GM23338 (cell line): ENCODE measurements around the gene PEX13. TPM values are rescaled to one million over a fixed set of nuclear protein-coding genes. Genes with fewer than 3 reads are reported as not detected.

Experiments used
- ATAC-seq: fragments of 200-7000 bp; cut with Tn5 transposase; 3 replicates; pipeline ENCODE4 v1.9.1; 2020
- DNase-seq: peaks from one replicate; pipeline ENCODE4 v3.0.0-alpha.2; 2015; ENCODE audit warnings: low spot score
- H2AFZ ChIP-seq: fragments of 200-600 bp; sonication (generic); 2 replicates; pipeline ENCODE4 v1.8.0; 2016; ENCODE audit warnings: antibody characterized with exemption, mild to moderate bottlenecking, moderate library complexity
- H3F3A ChIP-seq: fragments of 200-600 bp; sonication (generic); replicated peaks from 2 replicates; pipeline ENCODE4 v1.8.0; 2017; ENCODE audit warnings: antibody characterized with exemption, mixed run types, low read depth
- H3K27ac ChIP-seq: fragments of 200-600 bp; sonication (generic); 2 replicates; pipeline ENCODE4 v1.6.1; 2016; ENCODE audit warnings: low read depth
- H3K27me3 ChIP-seq: fragments of 200-600 bp; sonication (generic); 2 replicates; pipeline ENCODE4 v1.8.0; 2016; ENCODE audit warnings: mild to moderate bottlenecking, mixed run types, moderate library complexity; ENCODE audit not compliant: insufficient read depth
- H3K36me3 ChIP-seq: fragments of 200-600 bp; sonication (generic); 2 replicates; pipeline ENCODE4 v1.8.0; 2016; ENCODE audit warnings: mild to moderate bottlenecking; ENCODE audit not compliant: insufficient read depth
- H3K4me1 ChIP-seq: fragments of 200-600 bp; sonication (generic); 2 replicates; pipeline ENCODE4 v1.8.0; 2016; ENCODE audit warnings: mild to moderate bottlenecking, moderate library complexity; ENCODE audit not compliant: insufficient read depth
- H3K4me2 ChIP-seq: fragments of 200-600 bp; sonication (generic); 2 replicates; pipeline ENCODE4 v1.7.1; 2017; ENCODE audit warnings: mixed run types
- H3K4me3 ChIP-seq: fragments of 200-600 bp; sonication (generic); 2 replicates; pipeline ENCODE4 v1.6.1; 2016; ENCODE audit warnings: mixed run types
- H3K79me2 ChIP-seq: fragments of 200-600 bp; sonication (generic); replicated peaks from 2 replicates; pipeline ENCODE4 v1.8.0; 2017; ENCODE audit warnings: mild to moderate bottlenecking; ENCODE audit not compliant: insufficient read depth
- H3K9me2 ChIP-seq: fragments of 200-600 bp; sonication (generic); 2 replicates; pipeline ENCODE4 v1.8.0; 2017; ENCODE audit not compliant: insufficient read depth
- H4K20me1 ChIP-seq: fragments of 200-600 bp; sonication (generic); replicated peaks from 2 replicates; pipeline ENCODE4 v1.8.0; 2017; ENCODE audit warnings: mild to moderate bottlenecking; ENCODE audit not compliant: insufficient read depth
- H3K27ac Mint-ChIP-seq: 2 replicates; pipeline ENCODE4 v1.8.0; 2020; ENCODE audit warnings: inconsistent platforms, mild to moderate bottlenecking, moderate library complexity, mixed read lengths
- H3K27me3 Mint-ChIP-seq: 3 replicates; pipeline ENCODE4 v1.8.0; 2022; ENCODE audit warnings: low read depth, mild to moderate bottlenecking, moderate library complexity, mixed read lengths, inconsistent platforms; ENCODE audit not compliant: insufficient read depth, poor library complexity
- H3K36me3 Mint-ChIP-seq: 3 replicates; pipeline ENCODE4 v1.8.0; 2021; ENCODE audit warnings: low read depth, mild to moderate bottlenecking, inconsistent platforms, moderate library complexity, mixed read lengths
- H3K4me1 Mint-ChIP-seq: 3 replicates; pipeline ENCODE4 v1.8.0; 2020; ENCODE audit warnings: mild to moderate bottlenecking, inconsistent platforms, mixed read lengths
- H3K4me3 Mint-ChIP-seq: 3 replicates; pipeline ENCODE4 v1.8.0; 2021; ENCODE audit warnings: moderate library complexity, mild to moderate bottlenecking, inconsistent platforms, mixed read lengths
- H3K9me3 Mint-ChIP-seq: 3 replicates; pipeline ENCODE4 v1.8.0; 2020; ENCODE audit warnings: moderate library complexity, mild to moderate bottlenecking, inconsistent platforms, mixed read lengths
- CREB1 ChIP-seq: fragments of 250-450 bp; sonication (Bioruptor Pico); IDR thresholded peaks from 2 replicates; pipeline ENCODE4 v1.5.0; 2020; ENCODE audit warnings: low read depth, mild to moderate bottlenecking, moderate library complexity
- EZH2 ChIP-seq: fragments of 200-600 bp; sonication (generic); IDR thresholded peaks from one replicate; pipeline ENCODE4 v1.8.0; 2017; ENCODE audit warnings: antibody characterized with exemption, mild to moderate bottlenecking, low read depth; ENCODE audit not compliant: unreplicated experiment
- EZH2phosphoT487 ChIP-seq: fragments of 200-600 bp; sonication (generic); IDR thresholded peaks from one replicate; pipeline ENCODE4 v1.8.1; 2018; ENCODE audit warnings: antibody characterized with exemption; ENCODE audit not compliant: unreplicated experiment
- NANOG ChIP-seq: IDR thresholded peaks from 2 replicates; pipeline ENCODE4 v1.6.1; 2016; ENCODE audit warnings: antibody characterized with exemption, borderline replicate concordance
- POLR2AphosphoS5 ChIP-seq: IDR thresholded peaks from 2 replicates; pipeline ENCODE4 v1.6.1; 2016; ENCODE audit warnings: antibody characterized with exemption, low read depth
- STAT1 ChIP-seq: IDR thresholded peaks from one replicate; pipeline ENCODE4 v1.6.1; 2016; ENCODE audit warnings: antibody characterized with exemption; ENCODE audit not compliant: unreplicated experiment
- polyA plus RNA-seq: library from polyadenylated mRNA; unstranded; fragments of >200 nt; fragmentation: Nextera tagmentation; extraction: Ambion mirVana; gene quantifications from 2 replicates; pipeline ENCODE4 v1.2.1, GENCODE V29; 2016
- total RNA-seq: library from RNA; depleted of rRNA; stranded (reverse); fragments of >200 nt; shearing (Covaris generic); gene quantifications from 2 replicates; pipeline ENCODE4 v1.2.3, GENCODE V29; 2014
- TF ChIP-seq, protein P1 (sequence below), 2 experiments: fragments of 200-600 bp in 1 of 2; sonication (generic) in 1 of 2; conservative IDR thresholded peaks; 2 replicates each; pipeline versions ENCODE4 v1.5.1 to v1.6.1; 2016 to 2017; ENCODE audit warnings: antibody characterized with exemption in 2 of 2, low read depth in 2 of 2, mild to moderate bottlenecking in 2 of 2, moderate library complexity in 1 of 2
- TF ChIP-seq, protein P2 (sequence below): IDR thresholded peaks from one replicate; pipeline ENCODE4 v1.6.1; 2018; ENCODE audit warnings: antibody characterized with exemption; ENCODE audit not compliant: unreplicated experiment

The PEX13 gene
- total and polyA plus RNA-seq, 2 experiments from 2014 or later, result 15.8 to 29.2 TPM

DNA sequence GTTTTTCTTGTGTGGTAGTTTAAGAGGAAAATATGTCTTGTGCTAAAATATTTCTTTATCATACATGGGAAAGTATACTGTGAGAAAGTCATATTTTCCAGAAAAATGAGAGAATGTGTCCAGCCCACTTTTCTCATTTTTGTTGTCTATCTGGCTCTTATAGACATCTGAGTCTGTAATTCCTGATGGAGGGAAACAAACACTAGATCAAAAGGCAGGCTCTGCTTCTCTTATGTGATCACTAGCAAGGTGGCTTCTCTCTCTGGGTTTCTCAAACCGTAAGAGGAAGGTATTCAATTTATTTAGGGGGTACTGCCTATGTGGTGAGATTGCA is 40.0 kb upstream of the PEX13 start:
- no peaks in the 10 kb centered on the region; the same call in 1 of the 2 replicates for H3K27me3 ChIP-seq
- H3K36me3 Mint-ChIP-seq, result no peaks in the 10 kb centered on the region
- no peaks in the 10 kb centered on the region for H4K20me1 ChIP-seq
- no peaks in the 10 kb centered on the region for H3K4me1 ChIP-seq
- H3F3A ChIP-seq, result no peaks in the 10 kb centered on the region
- no peaks in the 10 kb centered on the region for H3K79me2 ChIP-seq
- H3K9me3 Mint-ChIP-seq, result no peaks in the 10 kb centered on the region
- no peak for TF ChIP-seq EZH2
- no peak for TF ChIP-seq POLR2AphosphoS5
- no peak for TF ChIP-seq NANOG
- TF ChIP-seq, protein P1, sequence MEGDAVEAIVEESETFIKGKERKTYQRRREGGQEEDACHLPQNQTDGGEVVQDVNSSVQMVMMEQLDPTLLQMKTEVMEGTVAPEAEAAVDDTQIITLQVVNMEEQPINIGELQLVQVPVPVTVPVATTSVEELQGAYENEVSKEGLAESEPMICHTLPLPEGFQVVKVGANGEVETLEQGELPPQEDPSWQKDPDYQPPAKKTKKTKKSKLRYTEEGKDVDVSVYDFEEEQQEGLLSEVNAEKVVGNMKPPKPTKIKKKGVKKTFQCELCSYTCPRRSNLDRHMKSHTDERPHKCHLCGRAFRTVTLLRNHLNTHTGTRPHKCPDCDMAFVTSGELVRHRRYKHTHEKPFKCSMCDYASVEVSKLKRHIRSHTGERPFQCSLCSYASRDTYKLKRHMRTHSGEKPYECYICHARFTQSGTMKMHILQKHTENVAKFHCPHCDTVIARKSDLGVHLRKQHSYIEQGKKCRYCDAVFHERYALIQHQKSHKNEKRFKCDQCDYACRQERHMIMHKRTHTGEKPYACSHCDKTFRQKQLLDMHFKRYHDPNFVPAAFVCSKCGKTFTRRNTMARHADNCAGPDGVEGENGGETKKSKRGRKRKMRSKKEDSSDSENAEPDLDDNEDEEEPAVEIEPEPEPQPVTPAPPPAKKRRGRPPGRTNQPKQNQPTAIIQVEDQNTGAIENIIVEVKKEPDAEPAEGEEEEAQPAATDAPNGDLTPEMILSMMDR (conservative IDR thresholded peaks at IDR 0.05; ENCODE audit: low read depth in 2 of 2), result no peak
- TF ChIP-seq, protein P2, sequence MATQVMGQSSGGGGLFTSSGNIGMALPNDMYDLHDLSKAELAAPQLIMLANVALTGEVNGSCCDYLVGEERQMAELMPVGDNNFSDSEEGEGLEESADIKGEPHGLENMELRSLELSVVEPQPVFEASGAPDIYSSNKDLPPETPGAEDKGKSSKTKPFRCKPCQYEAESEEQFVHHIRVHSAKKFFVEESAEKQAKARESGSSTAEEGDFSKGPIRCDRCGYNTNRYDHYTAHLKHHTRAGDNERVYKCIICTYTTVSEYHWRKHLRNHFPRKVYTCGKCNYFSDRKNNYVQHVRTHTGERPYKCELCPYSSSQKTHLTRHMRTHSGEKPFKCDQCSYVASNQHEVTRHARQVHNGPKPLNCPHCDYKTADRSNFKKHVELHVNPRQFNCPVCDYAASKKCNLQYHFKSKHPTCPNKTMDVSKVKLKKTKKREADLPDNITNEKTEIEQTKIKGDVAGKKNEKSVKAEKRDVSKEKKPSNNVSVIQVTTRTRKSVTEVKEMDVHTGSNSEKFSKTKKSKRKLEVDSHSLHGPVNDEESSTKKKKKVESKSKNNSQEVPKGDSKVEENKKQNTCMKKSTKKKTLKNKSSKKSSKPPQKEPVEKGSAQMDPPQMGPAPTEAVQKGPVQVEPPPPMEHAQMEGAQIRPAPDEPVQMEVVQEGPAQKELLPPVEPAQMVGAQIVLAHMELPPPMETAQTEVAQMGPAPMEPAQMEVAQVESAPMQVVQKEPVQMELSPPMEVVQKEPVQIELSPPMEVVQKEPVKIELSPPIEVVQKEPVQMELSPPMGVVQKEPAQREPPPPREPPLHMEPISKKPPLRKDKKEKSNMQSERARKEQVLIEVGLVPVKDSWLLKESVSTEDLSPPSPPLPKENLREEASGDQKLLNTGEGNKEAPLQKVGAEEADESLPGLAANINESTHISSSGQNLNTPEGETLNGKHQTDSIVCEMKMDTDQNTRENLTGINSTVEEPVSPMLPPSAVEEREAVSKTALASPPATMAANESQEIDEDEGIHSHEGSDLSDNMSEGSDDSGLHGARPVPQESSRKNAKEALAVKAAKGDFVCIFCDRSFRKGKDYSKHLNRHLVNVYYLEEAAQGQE, result no peak
- no peak for TF ChIP-seq STAT1
- no peak for TF ChIP-seq EZH2phosphoT487
- peaks cover 4% of the 10 kb centered on the region for H3K27me3 Mint-ChIP-seq
- no peak overlapping the region for H3K4me3 ChIP-seq
- no peak overlapping the region for H3K4me3 Mint-ChIP-seq
- no peak overlapping the region for H2AFZ ChIP-seq
- H3K4me1 Mint-ChIP-seq, result no peaks in the 10 kb centered on the region
- no peak for ATAC-seq
- no peaks in the 10 kb centered on the region for H3K9me2 ChIP-seq
- H3K36me3 ChIP-seq, result no peaks in the 10 kb centered on the region
- no peak for DNase-seq
- no peak overlapping the region for H3K4me2 ChIP-seq
- H3K27ac Mint-ChIP-seq, result no peak overlapping the region
- H3K27ac ChIP-seq, result no peak overlapping the region

DNA sequence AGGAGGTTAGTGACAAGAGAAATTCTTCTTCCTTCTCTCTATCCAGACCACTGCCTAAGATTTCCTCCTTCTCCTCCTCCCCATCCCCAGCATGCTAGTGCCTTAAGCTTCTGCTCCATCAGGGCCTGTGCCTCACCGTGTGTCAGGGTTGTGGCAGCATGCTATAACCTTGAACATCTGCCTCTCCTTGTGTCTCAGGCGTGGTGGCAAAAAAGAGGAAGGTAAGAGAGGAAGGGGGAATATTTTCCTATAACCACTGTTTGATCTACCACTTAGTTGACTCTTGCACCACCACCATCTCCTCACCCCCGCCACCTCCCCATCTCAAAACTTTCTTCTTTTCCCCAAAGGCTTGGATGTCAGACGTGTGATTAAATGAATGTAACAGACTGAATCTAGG is 38.3 kb upstream of the PEX13 start:
- Histone ChIP-seq H2AFZ (no peak overlapping the region), H3K36me3 (no peaks in the 10 kb centered on the region), H3K4me2 (no peak overlapping the region), H3K9me2 (no peaks in the 10 kb centered on the region), H3K4me1 (no peaks in the 10 kb centered on the region), H3K4me3 (no peak overlapping the region), H3F3A (no peaks in the 10 kb centered on the region), H3K27ac (no peak overlapping the region), H4K20me1 (no peaks in the 10 kb centered on the region), H3K27me3 (no peaks in the 10 kb centered on the region; the same call in 1 of the 2 replicates), H3K79me2 (no peaks in the 10 kb centered on the region)
- DNase-seq, result no peak
- no peaks in the 10 kb centered on the region for H3K36me3 Mint-ChIP-seq
- ATAC-seq, result no peak
- TF ChIP-seq CREB1 (CRISPR knock-in tag) (no peak), EZH2phosphoT487 (no peak)
- no peaks in the 10 kb centered on the region for H3K9me3 Mint-ChIP-seq
- H3K27me3 Mint-ChIP-seq, result no peaks in the 10 kb centered on the region
- no peaks in the 10 kb centered on the region for H3K4me1 Mint-ChIP-seq
- H3K4me3 Mint-ChIP-seq, result no peak overlapping the region
- H3K27ac Mint-ChIP-seq, result no peak overlapping the region
